Measurements from ENCODE around the gene ZNF367.

DNA sequence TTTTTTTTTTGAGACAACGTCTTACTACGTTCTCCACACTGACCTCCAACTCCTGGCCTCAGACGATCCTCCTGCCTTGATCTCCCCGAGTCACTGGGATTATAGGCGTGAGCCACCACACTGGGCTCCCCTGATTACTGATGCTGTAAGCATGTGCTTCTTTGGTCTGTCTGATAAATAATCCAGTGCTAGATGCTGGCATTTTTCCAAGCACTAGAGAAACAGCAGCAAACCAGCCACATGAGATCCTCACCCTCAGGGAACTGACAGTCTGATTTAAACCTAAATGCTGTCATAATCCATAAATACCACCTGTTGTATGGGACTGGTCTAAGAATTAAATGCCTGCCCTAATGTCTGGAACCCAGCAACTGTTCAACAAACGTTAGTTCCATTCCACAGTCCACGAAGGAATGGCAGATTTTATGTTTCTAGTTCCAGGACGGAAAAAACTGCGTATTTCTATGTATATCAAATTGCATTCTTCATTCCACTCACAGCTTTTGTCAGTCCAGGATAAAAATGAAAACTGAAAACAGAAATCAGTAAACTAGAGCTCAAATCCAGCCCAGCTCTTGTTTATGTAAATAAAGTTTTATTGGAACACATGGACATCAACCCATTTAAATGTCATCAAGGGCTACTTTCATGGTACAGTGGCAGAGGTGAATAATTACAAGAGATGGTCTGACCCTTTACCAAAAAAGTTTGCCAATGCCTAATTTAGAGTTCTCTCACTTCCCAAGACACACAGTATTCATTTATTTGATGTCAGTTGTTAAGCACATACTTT lies 54.8 kb downstream of the ZNF367 start:
- TF ChIP-seq YY1 (IDR thresholded peaks at IDR 0.05; ENCODE audit: insufficient read depth, insufficient read length) (no peak), ZNF274 (IDR thresholded peaks at IDR 0.05; ENCODE audit: low read depth, low read length) (no peak), SUZ12 (IDR thresholded peaks at IDR 0.05; ENCODE audit: extremely low read depth, insufficient read depth, insufficient read length) (no peak)
